Activated CD4-positive, alpha-beta T cell treated with anti-CD3 and anti-CD28 coated beads for 4 hours (primary cell): ENCODE results near the gene CYTH4.
"Not testable (repeated sequence)": the region's sequence is repeated elsewhere in the genome, so short reads cannot be mapped to it uniquely, and the experiment has no call there.

Experiments used
- DNase-seq, 2 donors: peaks; one replicate each; pipeline ENCODE4 v3.0.0-alpha.2; 2020

The CYTH4 gene

GRCh38 chr22:37312549-37313183, 30.4 kb downstream of the CYTH4 start:
- no peak for DNase-seq

DNA sequence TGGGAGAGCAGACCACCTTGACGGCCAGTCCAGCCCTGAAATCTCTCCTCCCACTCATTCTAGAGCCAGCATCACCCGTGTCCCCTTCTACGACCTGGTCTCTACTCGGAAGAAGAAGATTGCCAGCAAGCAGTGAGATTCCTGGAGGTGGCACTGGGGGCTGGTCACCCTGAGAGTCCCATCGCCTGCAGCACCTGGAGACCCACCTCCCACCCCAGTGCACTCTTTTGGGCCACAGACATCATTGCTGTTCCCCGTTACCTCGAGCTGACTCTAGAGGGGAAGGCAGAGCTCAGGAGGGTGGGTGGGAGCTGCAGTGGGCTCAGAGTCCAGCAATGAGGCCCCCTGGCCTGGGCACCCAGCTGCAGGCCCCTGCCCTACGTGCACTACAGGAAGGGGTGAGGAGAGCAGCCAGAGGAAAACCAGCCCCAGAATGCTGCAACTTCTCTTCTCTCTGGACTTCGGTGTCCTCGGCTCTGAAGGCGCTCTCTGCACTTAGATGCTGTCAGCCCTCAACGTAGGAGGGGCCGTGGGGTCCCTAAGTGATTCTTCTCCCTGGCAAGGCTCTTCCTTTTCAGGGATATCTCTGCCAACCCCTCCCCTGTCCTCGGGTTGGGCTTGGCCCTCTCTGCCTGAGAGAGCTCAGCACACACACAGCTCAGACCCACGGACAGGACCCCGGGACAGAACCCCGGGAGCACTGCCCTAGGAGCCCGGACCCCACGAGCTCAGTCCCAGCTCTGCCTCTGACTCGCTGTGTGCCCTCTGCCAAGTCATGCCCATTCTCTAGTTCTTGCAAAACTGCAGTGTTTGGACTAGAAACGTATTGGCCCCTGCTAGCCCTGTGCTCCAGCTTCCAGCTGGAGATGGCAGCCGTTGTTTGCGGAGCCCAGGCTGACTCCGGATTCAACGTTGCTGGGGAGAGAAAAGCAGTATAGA, 31.3 kb downstream of the CYTH4 start:
- no peak for DNase-seq

DNA sequence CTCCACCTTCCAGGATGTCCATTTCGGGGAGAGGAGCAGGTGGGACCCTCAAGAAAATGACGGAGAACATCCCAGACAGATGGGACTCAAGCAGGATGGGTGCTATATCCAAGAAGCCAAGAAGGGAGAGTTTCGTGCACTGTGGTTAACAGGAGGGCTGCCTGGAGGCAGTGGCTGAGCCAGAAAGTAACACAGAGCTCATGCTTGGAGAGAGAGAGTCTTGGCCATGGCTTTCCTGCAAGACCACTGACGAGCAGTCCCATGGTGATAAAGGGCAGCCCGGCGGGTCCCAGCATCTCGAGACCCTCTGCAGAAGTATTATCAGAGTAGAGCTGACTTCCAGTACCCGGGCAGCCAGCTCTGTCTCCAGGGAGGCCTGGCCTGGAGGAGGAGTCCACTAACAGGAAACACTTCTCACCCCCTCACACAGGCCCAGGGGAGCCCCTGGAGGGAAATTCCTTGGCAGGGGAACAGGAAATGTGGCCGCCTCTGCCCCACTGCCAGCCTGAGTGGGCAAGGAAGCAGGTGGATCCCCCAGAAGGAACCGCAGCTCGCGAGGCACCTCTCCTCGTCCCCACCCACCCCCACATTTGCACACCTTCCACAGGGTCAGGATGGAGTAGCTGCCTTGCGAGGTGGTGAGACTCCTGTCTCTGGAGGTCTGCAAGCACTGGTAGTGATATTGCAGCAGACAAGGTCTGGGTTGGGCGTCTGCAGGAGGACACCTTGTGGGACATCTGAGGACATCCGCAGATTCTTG, 32.2 kb downstream of the CYTH4 start:
- DNase-seq, result peak in 1 of 2 donors; percentile 16

DNA sequence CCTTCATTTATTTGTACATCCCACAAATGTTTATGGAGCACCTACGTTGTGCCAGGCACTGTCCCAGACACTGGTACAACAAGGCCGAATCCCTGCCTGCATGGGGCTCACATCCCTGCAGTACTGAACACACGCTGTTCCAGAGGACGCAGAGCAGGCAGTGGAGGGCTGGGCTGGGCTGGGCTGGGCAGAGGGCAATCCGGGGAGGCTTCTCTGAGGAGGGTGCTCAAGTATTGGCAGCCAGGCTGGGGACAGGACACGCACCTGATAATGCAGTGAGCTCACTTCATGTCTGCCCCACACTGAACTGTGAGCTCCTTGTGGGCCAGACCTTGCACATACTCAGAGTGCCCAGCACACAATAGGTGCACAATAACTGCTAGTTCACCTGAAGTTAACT, 34.1 kb downstream of the CYTH4 start:
- DNase-seq, result no peak

DNA sequence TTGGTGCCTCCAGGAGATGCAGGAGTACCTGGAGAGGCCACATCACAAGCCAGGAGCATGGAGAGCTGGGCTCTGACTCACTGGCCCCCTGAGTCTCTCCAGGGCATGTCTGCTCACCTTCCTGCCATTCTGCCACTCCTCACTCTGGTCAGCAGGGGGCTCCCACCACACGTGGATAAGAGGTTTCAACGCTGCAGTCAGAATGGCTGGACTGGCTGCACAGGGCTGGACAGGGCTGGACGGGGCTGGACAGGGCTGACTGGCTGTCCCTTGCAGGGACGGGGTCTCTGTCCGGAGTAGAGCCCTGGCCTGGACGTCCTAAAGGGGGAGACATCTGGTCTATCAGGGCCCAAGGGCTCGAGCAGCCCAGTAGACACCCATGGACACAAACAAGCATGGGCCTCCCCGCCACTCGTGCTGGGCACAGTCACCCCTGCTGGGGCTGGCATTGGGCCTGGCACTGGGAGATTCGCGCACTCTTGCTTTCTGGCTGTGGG, 34.6 kb downstream of the CYTH4 start:
- DNase-seq, result peak; percentile 72 to 77

DNA sequence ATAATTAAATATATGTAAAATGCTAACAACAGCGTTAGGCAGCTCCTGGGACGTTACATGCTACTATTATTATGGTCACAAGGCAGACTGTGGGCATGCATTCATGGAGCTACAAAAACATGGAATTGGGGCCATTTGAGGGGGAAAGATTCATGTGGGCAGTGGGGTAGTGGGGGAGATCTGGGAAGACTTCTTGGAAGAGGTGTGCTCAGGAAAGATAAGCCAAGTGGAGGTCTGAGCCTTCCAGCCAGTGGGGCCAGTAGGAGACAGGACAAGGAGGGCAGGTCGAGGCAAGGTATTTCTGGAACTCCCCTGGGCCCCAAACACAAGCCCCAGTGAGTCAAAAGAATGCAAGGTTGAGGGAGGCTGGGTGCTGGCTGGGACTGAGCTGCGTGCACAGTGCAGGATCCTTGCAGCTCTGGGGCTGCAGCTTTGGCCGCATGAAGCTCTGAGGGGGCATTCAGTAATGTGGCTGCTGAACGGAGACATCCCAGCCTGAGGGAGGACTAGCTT, 35.4 kb downstream of the CYTH4 start:
- no peak for DNase-seq

GRCh38 chr22:37318364-37319109, 36.2 kb downstream of the CYTH4 start:
- DNase-seq, result no peak

DNA sequence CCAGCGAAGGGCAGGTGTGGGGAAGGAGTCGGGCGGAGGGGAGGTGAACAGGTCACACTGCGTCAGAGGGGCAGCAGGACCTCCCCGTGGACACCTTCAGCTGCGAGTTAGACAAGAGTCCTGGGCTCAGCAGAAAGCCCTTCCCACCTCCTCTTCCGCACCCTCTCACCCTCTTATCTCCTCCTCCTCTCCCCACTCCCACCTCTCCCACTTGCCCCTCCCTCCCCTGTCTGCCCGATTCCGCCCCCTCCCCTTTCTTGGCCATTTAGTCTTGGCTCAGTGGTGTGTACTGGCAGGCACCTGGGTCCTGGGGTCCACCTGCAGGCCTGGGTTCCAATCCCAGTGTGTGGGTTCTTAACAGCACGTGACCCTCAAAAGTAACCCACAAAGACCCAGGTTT, 37.2 kb downstream of the CYTH4 start:
- DNase-seq, result no peak

DNA sequence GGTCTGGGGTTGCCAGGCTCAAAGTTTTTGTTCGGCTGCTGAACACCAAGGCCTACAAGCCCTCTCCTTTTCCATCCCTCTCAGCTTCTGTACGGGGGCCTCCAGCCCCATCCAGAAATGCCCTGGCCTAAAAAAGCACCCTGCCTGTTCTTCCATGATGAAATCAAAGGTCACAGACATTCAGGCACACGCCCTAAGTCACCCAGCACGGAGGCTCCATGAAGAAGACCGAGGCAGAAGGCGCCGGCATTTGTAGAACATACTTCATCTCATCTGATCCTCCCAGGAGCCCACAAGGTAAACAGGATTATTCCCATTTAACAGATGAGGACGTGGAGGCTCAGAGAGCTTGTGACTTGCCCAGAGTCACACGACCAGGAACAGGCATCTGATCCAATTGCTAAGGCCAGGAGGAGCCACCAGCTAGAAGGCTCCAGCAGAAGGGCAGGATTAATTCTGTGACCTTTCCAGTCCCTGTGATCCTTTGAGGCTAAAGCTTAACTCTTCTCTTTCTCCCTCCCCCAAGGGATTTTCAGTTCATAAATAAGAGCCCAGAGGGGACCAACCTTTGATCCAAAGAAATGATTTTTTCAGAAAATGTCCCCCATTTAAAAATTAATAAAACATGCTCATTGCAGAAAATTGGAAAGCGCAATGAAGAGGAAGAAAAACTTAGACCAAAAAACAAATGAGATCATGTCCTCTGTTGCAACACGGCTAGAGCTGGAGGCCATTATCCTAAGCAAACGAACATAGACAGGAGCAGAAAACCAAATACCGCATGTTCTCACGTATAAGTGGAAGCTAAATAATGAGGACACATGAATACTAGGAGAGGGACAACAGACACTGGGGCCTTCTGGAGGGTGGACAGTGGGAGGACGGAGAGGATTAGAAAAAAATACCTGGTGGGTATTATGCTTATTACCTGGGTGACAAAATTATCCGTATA, 38.7 kb downstream of the CYTH4 start:
- DNase-seq, result no peak

DNA sequence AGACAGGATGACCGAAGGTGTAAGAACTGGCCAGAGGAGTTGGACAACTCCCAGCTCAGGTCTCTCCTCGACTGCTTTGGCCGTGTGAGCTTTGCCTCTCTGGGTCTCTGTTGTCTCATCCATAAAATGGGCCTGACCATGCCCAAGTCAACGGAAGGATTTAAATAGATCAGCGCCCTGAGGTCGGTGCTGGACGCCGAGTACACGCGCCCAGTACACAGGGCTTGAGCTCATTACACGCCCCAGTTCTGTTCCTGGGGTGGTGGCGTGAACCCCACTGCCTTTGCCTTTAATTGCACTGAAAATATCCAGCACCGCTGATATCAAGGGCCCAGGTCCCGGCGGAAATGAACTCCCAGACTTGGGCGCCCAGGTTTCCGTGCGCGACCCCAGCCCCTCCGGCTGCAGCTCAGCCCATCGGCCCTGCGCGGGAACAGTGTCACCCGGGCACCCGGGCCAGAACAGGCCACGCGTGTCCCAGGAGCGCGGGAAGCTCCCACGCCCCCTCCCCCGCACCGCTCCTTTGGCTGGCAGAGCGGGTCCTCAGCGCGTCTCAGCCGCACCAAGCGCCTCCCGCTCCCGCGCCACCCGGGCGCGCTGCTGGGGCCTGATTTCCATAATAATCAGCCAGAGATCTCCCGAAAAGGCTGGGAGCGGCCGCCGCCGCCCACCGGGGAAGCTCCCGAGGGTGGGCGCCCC, 42.2 kb downstream of the CYTH4 start:
- no peak for DNase-seq

GRCh38 chr22:37325039-37325395, 42.7 kb downstream of the CYTH4 start:
- no peak for DNase-seq

- no peak for DNase-seq
Observed at GRCh38 chr22:37326726-37327125, 44.4 kb downstream of the CYTH4 start.

- DNase-seq, result no peak
Observed at GRCh38 chr22:37328017-37328416, 45.7 kb downstream of the CYTH4 start.

DNA sequence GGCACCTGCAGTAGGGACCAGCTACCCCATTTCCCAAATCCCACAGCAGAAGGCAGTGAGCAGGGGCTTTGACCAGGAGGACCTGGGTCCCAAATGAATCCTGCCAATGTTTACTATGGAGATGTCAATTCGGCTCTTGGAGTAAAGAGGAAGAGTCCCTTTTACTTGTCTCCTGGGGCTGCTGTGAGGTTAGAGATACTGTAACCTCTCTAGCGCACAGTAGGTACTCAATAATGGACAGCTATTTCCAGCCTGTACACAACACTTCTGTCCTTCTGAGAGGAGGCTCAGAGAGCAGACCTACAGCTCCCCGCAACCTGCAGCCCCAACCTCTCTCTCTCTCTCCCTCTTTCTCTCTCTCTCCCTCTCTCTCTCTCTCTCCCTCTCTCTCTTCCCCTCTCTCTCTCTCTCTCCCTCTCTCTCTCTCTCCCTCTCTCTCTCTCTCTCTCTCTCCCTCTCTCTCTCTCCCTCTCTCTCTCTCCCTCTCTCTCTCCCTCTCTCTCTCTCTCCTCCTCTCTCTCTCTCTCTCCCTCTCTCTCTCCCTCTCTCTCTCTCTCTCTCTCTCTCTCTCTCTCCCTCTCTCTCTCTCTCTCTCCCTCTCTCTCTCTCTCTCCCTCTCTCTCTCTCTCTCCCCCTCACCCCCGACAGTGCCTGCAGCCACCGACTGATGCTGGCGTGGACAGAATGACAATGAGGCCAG, 46.4 kb downstream of the CYTH4 start:
- not testable (repeated sequence) for DNase-seq

DNA sequence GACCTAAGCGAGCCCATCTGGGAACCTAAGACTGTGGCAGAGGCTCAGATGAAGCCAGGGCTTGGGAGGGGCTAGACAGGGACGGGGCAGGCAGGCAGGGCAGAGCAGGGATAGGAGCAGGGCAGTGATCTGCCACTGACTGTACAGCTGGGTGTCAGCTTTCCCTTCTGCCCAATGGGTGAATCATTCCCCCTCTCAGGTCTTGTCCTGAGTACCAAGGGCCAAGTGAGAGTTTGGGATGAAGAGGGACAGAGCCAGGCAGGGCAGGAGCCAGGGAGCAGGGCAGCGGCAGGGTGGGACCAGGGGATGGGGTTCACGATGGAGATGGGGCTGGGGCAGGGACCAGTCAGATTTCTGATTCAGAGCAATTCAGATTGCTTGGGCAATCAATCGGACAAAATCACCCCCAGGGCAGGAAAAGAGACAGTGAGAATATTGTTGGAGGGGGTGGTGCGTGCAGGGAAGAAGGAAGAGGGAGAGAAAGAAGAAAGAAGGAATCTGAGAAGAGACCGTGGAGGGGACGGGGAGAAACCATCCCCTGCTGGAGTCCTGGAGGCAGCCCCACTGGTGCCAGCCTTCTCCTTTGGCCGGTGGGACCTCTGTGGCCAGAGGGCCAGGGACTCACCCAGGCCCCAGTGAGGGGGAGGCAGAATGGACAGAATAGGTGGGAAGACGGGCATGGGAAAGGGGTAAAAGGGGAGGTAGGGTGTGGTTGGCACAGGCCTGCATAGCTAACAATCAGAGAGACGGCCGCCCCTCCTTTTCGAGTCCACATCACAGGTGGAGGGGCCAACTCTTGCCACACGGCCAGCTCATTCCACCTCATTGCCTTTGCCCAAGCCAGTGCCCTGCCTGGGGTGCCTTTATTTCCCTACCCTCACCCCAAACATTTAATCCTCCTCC, 47.2 kb downstream of the CYTH4 start:
- DNase-seq, result no peak

GRCh38 chr22:37330200-37331033, 48.1 kb downstream of the CYTH4 start:
- peak in 1 of 2 donors; percentile 16 for DNase-seq

DNA sequence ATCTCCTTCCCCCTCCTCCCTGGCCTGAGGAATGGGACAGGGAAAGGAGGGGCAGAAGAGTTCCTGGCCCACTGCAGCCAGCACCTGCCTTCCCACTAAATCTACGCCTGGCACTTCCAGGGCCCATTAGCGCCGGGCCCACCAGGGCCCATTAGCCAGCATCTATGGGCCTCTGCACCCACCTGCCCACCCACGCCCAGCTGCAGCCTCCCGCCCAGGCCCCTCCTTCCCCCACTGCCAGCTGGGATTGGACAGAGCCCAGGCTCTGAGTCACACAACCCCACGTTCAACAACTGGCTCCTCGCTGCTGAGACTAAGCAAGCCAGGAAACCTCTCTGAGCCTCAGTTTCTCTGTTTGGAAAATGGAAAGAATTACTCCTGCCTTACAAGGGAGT, 48.7 kb downstream of the CYTH4 start:
- DNase-seq, result no peak
